HG02840 (cell line): Measurements from ENCODE around the gene ING1.
A peak's percentile ranks its signal among the peaks of the same experiment; 100 is the strongest.
"Not testable (repeated sequence)": the region's sequence is repeated elsewhere in the genome, so short reads cannot be mapped to it uniquely, and the experiment has no call there.

ENCODE experiments used
- ATAC-seq: cut with Tn5 transposase; IDR thresholded peaks from one replicate; pipeline ENCODE4 v1.9.1; 2021; ENCODE audit warnings: mild to moderate bottlenecking, moderate library complexity, moderate number of reproducible peaks; ENCODE audit not compliant: unreplicated experiment, low FRiP score

Gene ING1, protein sequence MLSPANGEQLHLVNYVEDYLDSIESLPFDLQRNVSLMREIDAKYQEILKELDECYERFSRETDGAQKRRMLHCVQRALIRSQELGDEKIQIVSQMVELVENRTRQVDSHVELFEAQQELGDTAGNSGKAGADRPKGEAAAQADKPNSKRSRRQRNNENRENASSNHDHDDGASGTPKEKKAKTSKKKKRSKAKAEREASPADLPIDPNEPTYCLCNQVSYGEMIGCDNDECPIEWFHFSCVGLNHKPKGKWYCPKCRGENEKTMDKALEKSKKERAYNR

DNA sequence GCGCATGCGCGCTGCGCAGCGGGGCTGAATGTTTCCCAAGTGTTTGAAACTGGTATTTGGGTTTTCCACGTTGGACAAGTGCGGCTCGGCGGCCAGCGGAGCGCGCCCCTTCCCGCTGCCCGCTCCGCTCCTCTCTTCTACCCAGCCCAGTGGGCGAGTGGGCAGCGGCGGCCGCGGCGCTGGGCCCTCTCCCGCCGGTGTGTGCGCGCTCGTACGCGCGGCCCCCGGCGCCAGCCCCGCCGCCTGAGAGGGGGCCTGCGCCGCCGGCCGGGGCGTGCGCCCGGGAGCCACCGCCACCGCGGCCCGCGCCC lies at the start of gene ING1:
TSS of gene ING1 (plus strand) at position 59 of the 311 bp plus-strand sequence. CDS start 450 bp downstream, outside the sequence.
- ATAC-seq = no peak

GRCh38 chr13:110664041-110664440 lies 49.5 kb upstream of the ING1 start:
- no peak for ATAC-seq

DNA sequence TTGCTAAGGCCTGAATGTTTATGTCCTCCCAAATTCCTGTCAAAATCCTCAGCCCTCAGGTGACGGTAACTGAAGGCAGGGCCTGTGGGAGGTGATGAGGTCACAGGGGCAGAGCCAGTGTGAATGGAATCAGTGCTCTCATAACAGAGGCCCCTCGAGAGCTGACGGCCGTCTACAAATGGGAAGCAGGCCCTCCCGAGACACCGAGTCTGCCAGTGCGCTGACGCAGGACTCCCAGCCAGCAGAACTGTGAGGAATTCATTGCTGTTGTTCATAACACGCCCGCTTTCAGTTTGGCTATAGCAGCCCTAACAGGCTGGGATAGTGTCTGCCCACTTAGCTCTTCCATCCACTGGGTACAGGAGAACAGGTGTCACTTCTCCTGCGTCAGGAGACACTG lies 48.8 kb upstream of the ING1 start:
- ATAC-seq = no peak

DNA sequence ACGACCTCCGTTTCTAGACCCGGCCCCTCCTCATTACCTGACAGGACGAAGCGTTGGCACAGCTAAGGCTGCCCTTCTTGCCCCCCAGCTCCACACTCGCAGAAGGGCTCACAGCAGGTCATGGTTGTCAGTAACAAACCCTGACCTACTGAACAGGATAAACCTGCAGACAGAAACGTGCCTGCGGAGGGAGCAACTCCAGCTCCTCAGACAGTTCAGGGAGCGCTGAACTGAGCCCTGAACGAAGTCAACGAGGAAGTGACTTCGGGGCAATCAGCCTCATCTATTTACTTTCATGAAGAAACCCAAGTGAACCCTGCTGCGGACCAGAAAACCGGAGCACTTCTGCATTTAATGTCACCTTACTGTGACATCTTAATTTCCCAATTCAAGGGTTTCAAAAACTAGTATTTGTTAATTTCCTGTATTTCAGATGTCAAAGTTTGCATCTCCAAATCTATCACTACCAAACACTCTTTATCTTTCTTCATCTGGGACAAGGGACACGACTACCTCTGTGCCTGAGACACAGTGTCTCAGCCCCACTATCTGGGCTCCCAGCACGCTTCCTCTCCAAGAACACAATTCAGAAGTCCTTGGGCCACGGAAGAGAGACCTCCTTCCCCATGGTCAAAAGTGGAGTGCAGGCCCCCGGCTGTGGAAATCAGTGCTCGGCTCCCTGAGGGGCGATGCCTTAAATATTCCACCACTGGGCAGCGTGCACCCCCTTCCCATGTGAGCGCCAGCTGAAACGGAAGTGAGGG lies 47.8 kb upstream of the ING1 start:
- ATAC-seq = no peak

- ATAC-seq = no peak
Measured at GRCh38 chr13:110666255-110666533, 47.3 kb upstream of the ING1 start.

DNA sequence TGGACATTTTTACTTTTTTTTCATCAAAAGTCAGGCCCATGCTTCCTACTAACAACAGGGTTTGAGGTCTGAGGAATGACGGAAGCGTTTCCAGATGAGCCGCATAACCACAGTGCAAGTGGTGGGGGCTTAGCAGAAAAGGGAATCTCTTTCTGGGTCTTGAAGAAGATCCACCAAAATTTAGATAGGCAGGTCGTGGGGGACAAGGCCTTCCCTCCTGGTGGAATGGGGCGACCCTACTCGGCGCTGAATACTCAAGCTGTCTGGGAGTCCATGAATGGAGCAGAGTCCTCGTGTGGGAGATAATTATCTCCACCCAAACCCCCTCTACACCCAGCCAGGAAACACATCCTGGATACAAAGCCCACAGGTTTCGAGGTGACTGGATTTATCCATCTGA lies 44.5 kb upstream of the ING1 start:
- no peak for ATAC-seq

- not testable (repeated sequence) for ATAC-seq
Measured at GRCh38 chr13:110669814-110670213, 43.7 kb upstream of the ING1 start.

GRCh38 chr13:110676595-110677587 lies 36.6 kb upstream of the ING1 start:
- ATAC-seq = peak; percentile 67

DNA sequence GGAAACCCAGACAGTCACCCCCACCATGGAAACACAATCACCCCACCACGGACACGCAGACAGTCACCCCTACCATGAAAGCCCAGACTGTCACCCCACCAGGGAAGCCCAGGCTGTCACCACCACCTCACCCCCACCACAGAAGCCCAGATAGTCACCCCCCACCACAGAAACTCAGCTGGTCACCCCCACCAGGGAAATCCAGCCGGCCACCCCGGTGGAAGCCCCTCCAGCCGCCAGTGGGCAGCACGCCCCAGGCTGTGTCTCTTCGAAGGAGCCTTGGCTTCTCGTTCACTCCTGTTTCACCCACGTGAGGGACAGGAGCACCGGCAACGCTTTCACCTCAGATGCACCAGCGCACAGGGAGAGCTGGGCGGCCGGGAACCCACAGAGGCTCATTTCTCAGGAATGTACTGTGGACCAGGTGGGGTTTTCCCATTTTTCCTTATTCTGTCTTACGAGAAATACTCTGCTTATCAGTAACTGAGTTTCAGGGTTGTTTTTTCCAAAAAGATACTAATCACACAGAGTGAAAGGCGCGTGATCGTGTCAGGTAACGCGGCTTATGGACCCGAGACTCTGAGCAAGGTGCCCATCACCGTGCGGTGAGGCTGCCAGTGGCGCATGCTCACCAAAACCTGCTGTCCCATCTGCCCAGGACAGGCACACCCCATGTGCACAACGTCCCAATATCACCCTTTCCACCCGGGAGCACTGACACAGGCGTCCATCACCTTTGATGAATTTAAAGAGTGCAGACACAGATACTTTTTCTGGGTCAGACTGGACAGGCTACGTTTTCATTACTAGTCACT lies 35.6 kb upstream of the ING1 start:
- ATAC-seq = no peak

GRCh38 chr13:110680852-110681251 lies 32.6 kb upstream of the ING1 start:
- ATAC-seq = no peak

GRCh38 chr13:110681868-110682550 lies 31.5 kb upstream of the ING1 start:
- no peak for ATAC-seq

GRCh38 chr13:110682746-110683145 lies 30.8 kb upstream of the ING1 start:
- ATAC-seq = no peak

DNA sequence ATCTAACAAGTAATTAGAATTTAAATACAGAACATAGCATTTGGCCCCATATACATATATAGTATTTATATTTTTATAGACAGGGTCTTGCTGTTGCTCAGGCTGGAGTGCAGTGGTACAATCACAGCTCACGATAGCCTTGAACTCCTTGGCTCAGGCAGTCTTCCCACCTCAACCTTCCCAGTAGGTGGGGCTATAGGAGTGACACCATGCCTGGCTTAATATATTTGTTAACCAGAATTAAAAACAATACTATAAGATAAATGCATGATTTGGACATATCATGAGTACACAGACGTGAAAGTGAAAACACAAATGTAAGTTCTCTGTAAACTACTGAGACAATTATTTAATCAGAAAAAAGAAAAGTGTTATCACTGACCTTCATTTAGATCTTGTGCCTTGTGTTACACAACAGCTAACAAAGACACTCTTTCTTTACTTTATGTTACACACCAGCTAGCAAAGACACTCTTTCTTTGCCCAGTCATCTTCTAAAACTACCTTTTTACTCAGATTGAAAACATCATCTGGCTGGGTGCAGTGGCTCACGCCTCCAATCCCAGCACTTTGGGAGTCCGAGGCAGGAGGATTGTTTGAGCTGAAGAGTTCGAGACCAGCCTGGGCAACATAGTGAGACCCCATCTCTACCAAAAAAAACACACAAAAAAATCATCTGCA lies 30.2 kb upstream of the ING1 start:
- no peak for ATAC-seq

- ATAC-seq = no peak
Measured at GRCh38 chr13:110683921-110684320, 29.6 kb upstream of the ING1 start.

- no peak for ATAC-seq
Measured at GRCh38 chr13:110684388-110685056, 29.0 kb upstream of the ING1 start.

- ATAC-seq = no peak
Measured at GRCh38 chr13:110685305-110686020, 28.0 kb upstream of the ING1 start.

DNA sequence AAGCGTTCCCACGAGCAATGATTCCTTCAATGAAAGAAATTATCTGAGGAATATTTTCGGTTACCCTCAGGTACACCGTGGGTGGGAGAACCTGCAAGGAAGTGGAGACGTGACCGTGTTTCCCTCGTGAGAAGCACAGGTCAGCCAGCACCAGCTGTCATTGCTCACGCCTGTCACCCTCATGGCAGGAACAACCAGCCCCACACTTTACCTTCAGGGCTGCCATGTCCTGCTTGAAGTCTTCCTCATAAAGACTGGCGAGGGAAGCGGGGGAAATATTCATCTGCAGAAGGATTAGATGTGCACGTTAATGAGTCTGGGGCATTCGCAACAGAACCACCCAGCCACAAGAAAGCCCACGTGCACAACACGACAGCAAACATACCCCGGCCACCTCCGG lies 25.8 kb upstream of the ING1 start:
- no peak for ATAC-seq

DNA sequence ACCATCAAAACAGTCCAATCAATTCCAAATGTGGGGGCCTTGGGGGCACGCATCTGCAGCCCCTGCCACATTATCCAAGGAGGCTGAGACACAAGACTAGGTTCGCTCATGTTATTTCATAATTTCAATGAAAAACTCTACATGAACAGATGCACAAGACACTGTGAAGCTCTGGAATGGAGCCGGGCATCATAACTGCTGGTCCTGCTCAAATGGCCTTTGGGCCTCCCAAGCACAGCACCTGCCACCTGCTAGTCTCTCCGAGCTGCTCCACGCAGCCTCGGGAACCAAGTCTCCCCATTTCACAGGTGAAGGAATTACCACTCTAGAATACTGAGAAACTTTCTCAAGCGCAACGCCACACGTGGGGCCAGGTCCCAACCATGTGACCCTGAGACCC lies 24.5 kb upstream of the ING1 start:
- ATAC-seq = no peak
